ENCODE measurements around the gene WNT10A. TPM values are rescaled to one million over a fixed set of nuclear protein-coding genes. Genes with fewer than 3 reads are reported as not detected.
"Not testable (repeated sequence)": the region's sequence is repeated elsewhere in the genome, so short reads cannot be mapped to it uniquely, and the experiment has no call there.

Gene WNT10A
- total RNA-seq, 1 experiment from 2014 or later = 0.30 TPM

DNA sequence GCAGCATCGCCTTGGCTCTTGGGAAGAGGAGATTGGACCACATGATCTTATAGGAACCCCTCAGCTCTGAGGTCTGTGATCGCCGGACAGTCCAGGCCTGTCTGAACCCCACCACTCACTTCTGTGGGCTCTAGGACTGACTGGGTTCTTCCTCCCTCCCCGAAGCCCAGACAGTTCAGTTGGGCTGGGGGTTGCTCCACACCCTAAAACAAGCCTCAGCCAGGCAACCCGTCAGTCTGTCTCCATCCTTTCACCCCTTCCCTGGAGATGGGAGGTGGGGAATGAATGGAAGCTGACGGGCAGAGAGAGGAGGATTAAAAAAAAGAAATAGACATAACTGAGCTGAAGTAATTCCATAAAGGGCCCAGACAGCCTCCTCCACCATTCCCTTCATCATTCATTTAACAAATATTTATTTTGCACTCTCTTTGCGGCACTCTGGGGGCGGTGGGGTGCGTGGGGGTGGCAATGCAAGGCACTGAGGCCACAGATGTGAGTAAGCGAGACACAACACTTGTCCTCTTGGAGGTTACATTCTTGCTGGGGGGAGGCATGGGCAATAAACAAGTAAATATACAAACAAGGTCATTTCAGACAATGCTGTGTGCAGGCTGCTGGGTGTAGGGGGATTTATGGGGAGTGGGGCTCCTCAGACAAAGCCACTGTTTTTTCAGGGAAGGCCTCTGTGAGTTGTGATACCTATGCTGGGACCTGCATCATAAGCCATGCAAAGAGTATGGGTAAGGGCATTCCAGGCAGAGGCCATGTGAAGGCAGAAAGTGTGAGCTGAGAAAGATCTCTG lies 12.9 kb downstream of the WNT10A start:
- no peak for DNase-seq (ENCODE audit: low read depth)

GRCh38 chr2:218894151-218894879 lies 13.7 kb downstream of the WNT10A start:
- DNase-seq (ENCODE audit: low read depth) = no peak

- no peak for DNase-seq (ENCODE audit: low read depth)
These were observed 14.2 kb downstream of the WNT10A start for GRCh38 chr2:218894880-218895157.

- DNase-seq (ENCODE audit: low read depth) = no peak
These were observed 14.7 kb downstream of the WNT10A start for GRCh38 chr2:218895326-218895725.

- peak; percentile 73 for DNase-seq (ENCODE audit: low read depth)
These were observed 15.3 kb downstream of the WNT10A start for GRCh38 chr2:218895759-218896500.

DNA sequence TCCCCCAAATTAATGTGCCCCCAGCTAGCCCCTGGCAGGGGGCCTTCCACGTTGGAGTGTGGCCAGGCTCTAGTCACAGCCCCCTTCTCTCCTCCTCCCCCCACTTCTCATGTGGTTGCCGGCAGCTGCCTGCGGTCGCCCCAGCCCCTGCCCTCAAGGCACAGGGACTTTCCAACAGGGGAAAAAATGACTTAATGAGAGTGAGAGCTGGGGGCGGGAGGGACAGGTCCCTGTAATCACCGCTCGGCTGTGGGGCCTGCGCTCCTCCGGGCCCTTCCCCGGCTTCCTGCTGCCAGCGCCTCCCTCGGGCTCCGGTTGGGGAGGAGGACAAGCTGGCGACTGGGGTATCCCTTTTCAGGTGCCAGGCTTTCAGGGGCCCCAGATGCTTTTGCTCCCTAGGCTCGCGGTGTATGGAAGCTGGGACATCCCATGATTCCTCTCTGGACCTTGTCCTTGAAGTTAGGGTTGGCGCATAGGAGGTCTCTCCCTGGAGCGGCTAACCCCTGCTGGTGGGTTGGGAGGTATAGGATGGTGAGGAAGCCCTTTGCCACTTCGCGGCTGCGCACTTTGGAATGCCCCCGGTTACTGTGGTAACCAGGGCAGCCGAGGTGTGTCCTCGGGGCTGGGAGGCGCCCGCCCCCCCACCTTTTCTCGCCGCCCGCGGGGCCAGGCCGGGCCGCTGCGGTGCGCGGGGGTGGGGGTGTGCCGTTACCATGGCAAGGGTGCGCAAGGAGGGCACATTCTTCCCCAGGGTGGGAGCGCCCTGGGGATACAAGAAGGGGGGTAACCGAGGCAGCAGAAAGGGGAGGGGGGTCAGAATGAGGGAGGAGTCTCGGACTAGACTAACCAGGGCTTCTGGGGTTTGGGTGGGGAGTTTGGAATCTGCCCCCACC lies 16.1 kb downstream of the WNT10A start:
- peak; percentile 89 for DNase-seq (ENCODE audit: low read depth)

DNA sequence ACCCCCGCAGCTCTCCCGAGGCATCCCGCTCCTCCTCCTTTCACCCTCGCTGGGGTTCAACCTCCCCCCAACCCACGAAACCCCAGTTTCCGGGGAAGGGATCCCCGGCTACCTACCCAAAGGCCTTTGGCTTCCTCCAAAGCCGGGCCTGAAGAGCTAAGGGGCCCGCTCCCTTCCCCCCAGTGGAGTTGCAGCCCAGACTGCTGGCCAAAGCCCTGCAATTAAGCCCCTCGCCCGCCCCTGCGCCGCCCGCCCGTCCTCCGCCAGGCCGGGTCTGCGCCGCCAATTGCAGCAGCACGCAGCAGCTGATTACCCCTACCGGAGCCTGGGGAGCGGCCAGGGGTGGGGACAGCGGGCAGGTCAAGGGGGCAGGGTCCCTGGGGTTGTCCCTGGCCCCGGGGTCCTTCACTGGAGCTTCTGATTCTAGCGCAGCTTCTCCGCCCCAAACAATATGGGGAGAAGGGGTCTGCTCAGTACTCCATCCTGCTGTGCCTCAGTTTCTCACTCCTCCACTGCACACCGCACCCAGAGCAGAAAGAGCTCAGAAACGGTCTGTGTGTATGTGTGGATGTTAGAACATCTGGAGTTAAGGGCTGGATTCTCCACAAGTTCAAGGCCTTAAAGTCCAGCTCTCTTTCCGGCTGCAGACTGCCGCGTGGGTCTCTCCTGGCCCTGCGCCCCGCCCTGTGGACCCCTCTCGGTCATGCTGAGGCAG lies 16.9 kb downstream of the WNT10A start:
- no peak for DNase-seq (ENCODE audit: low read depth)

- no peak for DNase-seq (ENCODE audit: low read depth)
These were observed 17.6 kb downstream of the WNT10A start for GRCh38 chr2:218898109-218898878.

DNA sequence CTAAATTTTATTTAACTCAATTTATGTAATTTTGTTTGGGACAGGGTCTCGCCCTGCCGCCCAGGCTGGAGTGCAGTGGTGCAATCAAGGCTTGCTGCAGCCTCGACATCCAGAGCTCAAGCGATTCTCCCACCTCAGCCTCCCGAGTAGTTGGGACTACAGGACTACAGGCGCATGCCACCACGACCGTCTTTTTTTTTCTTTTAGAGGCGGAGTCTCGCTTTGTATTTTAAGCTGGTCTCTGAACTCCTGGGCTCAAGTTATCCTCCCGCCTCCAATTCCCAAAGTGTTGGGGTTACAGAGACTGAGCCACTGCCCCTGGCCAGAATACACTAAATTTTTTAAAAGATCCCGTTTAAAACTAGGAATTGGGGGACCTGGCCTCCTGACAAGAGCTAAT lies 18.5 kb downstream of the WNT10A start:
- no peak for DNase-seq (ENCODE audit: low read depth)

GRCh38 chr2:218902427-218902826 lies 21.8 kb downstream of the WNT10A start:
- no peak for DNase-seq (ENCODE audit: low read depth)

- DNase-seq (ENCODE audit: low read depth) = no peak
These were observed 23.5 kb downstream of the WNT10A start for GRCh38 chr2:218904176-218904575.

GRCh38 chr2:218908721-218909619 lies 28.3 kb downstream of the WNT10A start:
- DNase-seq (ENCODE audit: low read depth) = peak; percentile 90

- DNase-seq (ENCODE audit: low read depth) = no peak
These were observed 30.1 kb downstream of the WNT10A start for GRCh38 chr2:218910741-218911140.

DNA sequence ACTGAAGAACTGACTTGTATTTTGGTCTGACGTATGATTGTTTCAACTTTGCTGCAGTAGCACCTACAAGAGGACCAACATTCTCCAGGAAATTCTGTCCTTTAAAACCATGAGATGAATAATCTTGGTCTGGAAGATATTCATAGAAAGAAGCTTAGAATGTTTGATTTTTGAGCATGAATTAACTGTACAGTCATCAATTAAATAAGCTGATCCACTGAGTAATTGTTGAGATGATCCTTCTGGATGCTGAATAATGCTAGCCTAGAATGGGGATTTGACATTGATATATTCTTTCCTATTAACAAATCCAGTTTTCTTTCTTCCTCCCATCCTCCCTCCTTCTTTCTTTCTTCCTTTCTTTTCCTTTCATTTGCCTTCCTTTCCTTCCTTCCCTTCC lies 39.9 kb downstream of the WNT10A start:
- DNase-seq (ENCODE audit: low read depth) = no peak

GRCh38 chr2:218924757-218925156 lies 44.1 kb downstream of the WNT10A start:
- DNase-seq (ENCODE audit: low read depth) = no peak

- no peak for DNase-seq (ENCODE audit: low read depth)
These were observed 44.8 kb downstream of the WNT10A start for GRCh38 chr2:218925434-218925833.

- DNase-seq (ENCODE audit: low read depth) = no peak
These were observed 46.8 kb downstream of the WNT10A start for GRCh38 chr2:218927422-218927821.

DNA sequence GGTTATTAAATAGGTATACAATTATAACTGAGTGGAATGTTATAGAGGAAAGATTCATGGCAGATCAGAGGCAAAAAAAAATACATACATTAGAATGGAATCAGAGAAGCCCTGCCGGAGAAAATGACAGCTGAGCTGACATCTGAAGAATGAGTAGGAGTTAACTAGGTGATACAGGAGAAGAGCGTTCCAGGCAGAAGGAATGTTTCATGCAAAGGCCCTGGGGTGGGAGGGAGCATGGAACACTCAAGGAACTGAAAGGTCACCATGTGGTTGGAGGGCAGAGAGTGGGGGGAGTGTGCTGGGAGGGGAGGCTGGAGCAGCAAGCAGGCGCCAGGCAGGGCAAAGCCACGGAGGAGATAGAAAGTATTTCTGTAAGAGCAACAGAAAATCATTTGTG lies 47.2 kb downstream of the WNT10A start:
- DNase-seq (ENCODE audit: low read depth) = no peak

GRCh38 chr2:218930488-218930887 lies 49.8 kb downstream of the WNT10A start:
- not testable (repeated sequence) for DNase-seq (ENCODE audit: low read depth)

All from M059J (cell line).